GM21786 (cell line): ENCODE data around the gene OSBPL2.

ENCODE experiments used
- ATAC-seq: cut with Tn5 transposase; IDR thresholded peaks from one replicate; pipeline ENCODE4 v1.9.1; 2021; ENCODE audit not compliant: unreplicated experiment

Gene OSBPL2

GRCh38 chr20:62334881-62335280, 96.6 kb downstream of the OSBPL2 start:
- no peak for ATAC-seq

- ATAC-seq: no peak
Observed at GRCh38 chr20:62335532-62335931, 97.2 kb downstream of the OSBPL2 start.

DNA sequence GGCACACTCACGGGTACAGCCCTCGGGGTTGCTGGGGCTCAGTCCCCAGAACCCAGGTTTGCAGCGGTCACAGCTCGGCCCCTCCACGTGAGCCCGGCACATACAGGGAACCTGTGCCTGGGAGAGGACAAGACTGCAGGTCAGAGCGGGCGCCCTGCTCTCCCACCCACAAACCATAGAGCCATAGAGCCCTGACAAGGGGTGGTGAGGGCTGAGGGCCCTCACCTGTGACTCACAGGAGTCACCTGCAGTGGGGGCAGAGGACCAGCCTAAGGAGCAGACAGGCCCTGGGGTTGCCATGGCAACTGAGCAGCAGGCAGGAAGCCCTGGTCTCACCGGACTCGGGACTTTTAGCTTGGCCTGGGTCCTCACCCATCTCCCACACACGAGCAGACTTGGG, 98.0 kb downstream of the OSBPL2 start:
- no peak for ATAC-seq

DNA sequence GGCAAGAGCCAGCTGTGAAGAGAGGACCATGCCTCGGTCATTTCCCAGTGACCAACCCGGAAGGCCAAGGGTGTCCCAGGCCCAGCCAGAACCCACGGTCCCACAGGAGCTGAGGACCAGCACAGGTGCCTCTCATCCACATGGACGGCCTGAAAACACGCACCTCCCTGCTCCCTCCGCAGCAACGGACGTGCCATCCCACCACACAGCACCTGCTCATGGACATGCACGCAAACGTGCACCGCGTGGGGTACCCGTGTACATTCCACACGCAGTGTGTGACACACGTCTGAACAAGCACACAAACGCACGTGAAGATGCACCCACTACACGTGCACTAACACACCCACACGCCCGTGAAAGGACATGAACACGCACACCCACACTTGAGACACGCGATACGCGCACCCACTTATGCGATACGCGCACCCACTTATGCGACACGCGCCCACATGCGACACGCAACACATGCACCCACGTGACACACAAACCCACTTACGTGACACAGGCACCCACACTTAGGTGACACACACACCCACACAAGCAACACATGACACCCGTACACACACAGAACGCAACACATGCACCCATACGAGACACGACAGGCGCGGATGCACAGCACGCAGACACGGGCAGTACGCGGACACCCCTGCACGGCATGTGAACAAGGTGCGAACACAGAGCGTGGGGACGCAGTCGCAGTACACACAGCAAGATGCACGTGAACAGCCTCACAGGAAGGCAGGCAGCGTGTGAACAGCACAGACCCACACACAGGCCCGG, 98.6 kb downstream of the OSBPL2 start:
- no peak for ATAC-seq

- ATAC-seq: no peak
Observed at GRCh38 chr20:62337558-62338293, 99.4 kb downstream of the OSBPL2 start.

DNA sequence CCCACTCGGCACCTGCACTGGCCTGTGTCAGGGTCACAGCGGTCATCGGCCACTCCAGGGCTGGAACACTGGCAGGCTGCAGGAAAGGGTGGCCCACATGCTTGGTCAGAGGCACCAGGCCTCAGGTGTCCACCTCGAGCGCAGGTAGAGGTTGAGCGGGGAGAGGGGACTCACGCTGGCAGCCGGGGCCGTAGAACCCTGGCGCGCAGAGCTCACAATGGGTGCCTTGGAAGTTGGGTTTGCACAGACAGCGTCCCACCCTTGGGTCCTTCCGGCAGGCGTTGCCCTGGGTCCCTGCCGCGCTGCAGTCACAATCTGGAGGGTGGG, 99.9 kb downstream of the OSBPL2 start:
- no peak for ATAC-seq

- peak; percentile 70 for ATAC-seq
Observed at GRCh38 chr20:62339647-62340062, 101.3 kb downstream of the OSBPL2 start.

GRCh38 chr20:62342910-62343309, 104.6 kb downstream of the OSBPL2 start:
- no peak for ATAC-seq

- ATAC-seq: no peak
Observed at GRCh38 chr20:62344092-62344491, 105.8 kb downstream of the OSBPL2 start.

GRCh38 chr20:62344782-62345181, 106.5 kb downstream of the OSBPL2 start:
- no peak for ATAC-seq
